Activated naive CD4-positive, alpha-beta T cell treated with anti-CD3 and anti-CD28 coated beads, Interleukin-2, amount 50 U/mL, for 16 hours (primary cell): ENCODE results near the gene CPE.

Source experiments
- DNase-seq: peaks from one replicate; pipeline ENCODE4 v3.0.0-alpha.2; 2020

CPE gene

DNA sequence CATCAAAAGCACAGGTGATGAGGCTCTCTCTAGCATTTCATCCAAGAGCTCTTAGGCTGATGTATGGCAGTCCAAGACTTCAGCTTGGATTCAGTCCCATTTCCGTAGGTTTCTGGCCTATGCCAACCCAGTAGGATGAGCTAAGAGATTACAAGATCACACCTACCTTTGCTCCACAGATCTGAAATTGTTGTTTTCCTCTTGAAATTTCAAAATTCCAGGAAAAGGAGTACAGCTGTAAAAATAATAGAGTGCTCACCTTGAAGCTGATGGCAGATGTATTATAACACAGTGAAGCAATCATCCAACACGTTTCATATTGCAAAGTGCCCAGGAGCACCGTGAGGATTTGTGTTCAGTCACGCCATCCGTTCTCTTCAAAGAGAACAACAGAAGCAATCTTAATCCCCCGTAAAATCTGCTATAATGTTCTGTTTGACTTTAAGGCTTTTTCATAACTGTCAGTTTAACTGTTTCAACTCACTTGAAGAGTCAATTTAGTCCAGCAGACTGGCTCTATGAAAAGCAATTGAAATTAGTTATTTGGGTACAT, 137.5 kb downstream of the CPE start:
- no peak for DNase-seq

GRCh38 chr4:165517216-165517615, 138.4 kb downstream of the CPE start:
- DNase-seq = no peak

- no peak for DNase-seq
These were observed 139.3 kb downstream of the CPE start for GRCh38 chr4:165518024-165518616.

GRCh38 chr4:165518686-165519085, 139.9 kb downstream of the CPE start:
- no peak for DNase-seq

DNA sequence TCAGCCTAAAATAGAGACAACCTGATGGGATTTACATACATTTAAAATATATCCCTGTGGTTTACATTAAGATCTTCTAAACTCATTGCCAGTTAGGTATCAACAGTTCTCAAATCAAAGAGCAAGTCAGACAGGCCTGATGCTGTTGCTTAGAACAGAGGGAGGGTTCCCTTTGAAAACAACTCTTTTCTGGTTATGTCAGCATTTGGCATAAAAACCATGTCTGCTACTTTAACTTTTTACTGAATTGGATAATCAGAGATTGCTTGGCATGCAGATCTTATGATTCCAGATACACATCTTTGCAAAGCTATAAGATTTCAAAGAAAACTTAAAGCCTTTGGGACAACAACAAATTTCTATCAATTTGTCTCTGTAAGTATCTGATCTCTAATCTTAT, 140.8 kb downstream of the CPE start:
- no peak for DNase-seq

DNA sequence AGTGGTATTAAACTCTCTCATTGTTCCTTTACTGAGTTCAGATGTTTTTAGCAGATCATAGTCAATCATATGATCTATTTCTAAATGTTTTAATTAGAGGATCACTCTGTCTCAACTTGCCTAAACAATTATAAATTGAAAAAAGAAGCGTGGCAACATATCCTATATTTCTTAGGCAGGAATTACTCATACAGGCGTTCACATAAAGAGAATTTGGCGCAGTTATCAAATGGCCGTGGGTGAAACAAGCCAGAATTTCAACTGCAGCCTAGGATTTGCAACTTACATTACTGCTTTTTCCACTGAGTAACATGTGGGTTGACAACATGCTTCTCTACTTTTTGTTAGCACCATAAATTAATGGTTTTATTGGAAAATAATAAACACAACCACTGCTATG, 141.3 kb downstream of the CPE start:
- DNase-seq = no peak

- no peak for DNase-seq
These were observed 143.2 kb downstream of the CPE start for GRCh38 chr4:165522050-165522449.

DNA sequence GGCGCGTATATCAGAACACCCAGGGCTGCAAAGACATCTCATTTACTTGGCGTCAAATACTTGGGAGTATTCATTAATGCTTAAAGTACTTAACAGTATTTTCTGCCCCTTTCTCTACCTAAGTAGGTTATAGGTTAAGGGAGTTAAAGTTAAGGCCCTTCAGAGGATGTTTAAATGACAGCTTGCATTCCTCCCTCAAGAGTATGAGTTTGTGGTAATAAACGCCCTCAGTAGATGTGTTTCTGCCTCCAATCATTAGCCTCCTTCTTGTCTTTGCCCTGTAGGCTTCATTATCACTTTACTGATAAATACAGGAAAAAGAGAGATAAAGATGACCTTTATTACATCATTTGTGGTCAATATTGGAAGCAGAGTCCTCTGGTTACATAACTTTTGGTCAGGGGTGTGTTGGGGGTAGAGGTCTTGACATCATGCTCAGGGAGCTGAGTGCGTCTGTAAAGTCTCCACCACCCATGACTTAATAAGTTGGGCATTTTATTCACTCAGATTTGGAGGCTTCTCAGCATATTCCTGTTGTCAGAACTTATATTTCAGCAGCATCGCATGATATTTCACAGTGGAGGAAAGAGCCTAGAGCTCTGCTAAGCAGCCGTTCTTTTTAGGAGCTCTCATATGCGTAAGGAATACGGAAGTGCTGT, 145.9 kb downstream of the CPE start:
- no peak for DNase-seq

DNA sequence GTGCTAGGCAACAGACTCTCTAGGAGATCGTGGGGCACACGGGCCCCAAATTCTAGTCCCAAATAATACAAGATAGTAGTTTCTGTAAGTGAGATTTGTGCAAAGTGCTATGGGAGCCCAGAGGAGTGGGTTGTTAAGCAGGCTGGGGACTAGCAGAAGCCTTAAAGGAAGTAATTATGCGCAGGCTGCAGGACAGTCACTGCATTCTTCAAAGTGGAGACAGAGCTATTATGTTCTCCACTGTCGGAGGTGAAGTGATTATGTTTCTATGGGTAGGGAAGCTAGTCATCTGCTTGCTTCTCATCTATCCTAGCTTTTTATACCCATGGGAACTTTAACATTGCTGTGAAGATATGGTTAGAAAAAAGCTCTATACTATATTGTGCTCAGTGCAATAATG, 154.2 kb downstream of the CPE start:
- DNase-seq = no peak

- no peak for DNase-seq
These were observed 158.3 kb downstream of the CPE start for GRCh38 chr4:165537028-165537648.

DNA sequence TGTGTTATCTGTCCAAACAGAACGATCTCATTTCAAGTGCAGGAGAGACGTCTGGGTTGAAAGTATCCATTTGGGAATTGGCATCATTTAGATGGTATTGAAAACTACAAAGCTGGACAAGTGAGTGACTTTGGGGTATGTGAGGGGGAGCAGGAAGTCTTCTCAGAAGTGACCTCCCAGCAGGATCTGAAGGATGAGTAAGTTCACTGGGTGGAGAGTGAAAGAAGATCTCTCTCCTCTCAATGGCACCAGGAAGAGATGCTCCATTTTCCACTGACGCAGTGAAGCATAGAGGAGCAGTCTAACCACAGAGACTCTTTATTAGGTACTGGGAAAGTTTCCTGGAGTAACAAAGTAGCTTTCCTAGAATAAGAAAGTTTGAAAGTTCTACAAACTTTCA, 161.0 kb downstream of the CPE start:
- no peak for DNase-seq

DNA sequence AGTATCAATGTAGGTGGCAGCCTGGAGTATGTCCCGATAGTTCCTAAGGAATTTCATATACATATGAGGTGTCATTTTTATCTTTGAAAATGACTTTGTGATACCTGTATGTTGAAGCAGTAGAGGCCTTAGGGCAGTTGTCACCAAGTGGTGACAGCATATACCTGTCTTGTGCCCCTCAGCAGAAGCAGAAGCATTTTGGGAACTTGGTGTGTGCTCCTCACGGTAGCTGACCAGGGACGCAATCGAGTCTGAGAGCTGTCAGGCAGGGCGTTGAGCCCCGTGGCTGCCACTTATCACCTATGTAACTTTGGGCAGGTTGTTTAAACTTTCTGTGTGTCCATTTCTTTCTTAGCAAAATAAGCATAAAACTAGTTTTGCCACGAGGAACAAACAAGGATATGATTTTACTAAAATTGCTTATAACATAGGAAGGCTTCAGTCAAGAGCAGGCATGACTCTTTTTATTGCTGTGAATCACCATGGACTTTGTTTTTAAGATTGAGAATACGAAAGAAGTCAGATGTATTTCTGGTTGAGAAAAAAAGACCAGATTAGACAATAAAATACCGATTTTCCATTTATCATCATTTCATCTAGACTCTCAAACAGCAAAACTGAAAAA, 161.5 kb downstream of the CPE start:
- no peak for DNase-seq

DNA sequence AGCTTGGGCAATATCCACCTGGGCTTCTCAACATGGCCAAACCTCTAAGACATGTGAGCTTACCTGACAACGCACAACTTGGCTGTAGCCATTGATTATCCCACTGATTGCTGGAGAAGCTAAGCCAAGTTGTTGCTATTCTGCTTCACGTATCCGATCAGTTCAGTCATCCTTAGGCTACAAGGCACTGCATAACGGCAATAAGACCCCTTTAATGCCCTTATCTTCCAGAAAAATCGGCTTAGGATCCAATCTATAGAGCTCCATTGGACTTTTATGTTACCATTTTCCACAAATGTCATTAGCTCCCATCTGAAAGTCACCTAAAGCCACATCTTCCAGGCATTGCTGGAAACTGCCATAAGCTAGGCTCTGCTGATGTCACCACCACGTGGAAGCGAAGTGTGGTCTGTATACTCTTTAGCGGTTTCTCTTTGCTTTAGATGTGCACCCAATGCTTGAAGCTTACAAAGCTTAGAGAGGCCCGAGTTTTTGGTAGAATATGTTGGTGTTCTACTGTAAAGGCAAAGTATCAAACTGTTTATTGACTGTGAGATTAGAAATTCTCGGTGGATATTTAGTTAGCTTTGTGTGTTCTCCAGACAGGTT, 163.1 kb downstream of the CPE start:
- no peak for DNase-seq

- DNase-seq = no peak
These were observed 163.7 kb downstream of the CPE start for GRCh38 chr4:165542476-165542875.
